GM10266 (cell line): Measurements from ENCODE around the gene RABAC1.

Experiments used
- DNase-seq: peaks from one replicate; pipeline ENCODE4 v3.0.0; 2012; ENCODE audit errors: extremely low spot score
- CTCF ChIP-seq: IDR thresholded peaks from 2 replicates; pipeline ENCODE4 v1.5.1; 2012; ENCODE audit warnings: mild to moderate bottlenecking, low read depth; ENCODE audit not compliant: control insufficient read depth, insufficient read depth; ENCODE audit errors: missing control alignments

Gene RABAC1

GRCh38 chr19:41910992-41911888, 47.9 kb downstream of the RABAC1 start:
- TF ChIP-seq CTCF = no peak
- no peak for DNase-seq

- no peak for TF ChIP-seq CTCF
These were observed 48.7 kb downstream of the RABAC1 start for GRCh38 chr19:41910240-41910991.

GRCh38 chr19:41909706-41910105, 49.4 kb downstream of the RABAC1 start:
- TF ChIP-seq CTCF = no peak
- no peak for DNase-seq

More at GRCh38 chr19:41910240-41910991, 48.7 kb downstream of the RABAC1 start:
- DNase-seq = no peak

GRCh38 chr19:41908724-41909464, 50.2 kb downstream of the RABAC1 start:
- no peak for DNase-seq
- TF ChIP-seq CTCF = no peak

GRCh38 chr19:41907994-41908615, 51.0 kb downstream of the RABAC1 start:
- DNase-seq = no peak
- no peak for TF ChIP-seq CTCF

- DNase-seq = no peak
- no peak for TF ChIP-seq CTCF
These were observed 52.0 kb downstream of the RABAC1 start for GRCh38 chr19:41906916-41907680.
